ENCODE measurements around the gene CERS1. TPM values are rescaled to one million over a fixed set of nuclear protein-coding genes. Genes with fewer than 3 reads are reported as not detected.

CERS1 gene
- total RNA-seq, 3 donors from 2014 or later: 0.17 to 1.3 (median 0.39) TPM

DNA sequence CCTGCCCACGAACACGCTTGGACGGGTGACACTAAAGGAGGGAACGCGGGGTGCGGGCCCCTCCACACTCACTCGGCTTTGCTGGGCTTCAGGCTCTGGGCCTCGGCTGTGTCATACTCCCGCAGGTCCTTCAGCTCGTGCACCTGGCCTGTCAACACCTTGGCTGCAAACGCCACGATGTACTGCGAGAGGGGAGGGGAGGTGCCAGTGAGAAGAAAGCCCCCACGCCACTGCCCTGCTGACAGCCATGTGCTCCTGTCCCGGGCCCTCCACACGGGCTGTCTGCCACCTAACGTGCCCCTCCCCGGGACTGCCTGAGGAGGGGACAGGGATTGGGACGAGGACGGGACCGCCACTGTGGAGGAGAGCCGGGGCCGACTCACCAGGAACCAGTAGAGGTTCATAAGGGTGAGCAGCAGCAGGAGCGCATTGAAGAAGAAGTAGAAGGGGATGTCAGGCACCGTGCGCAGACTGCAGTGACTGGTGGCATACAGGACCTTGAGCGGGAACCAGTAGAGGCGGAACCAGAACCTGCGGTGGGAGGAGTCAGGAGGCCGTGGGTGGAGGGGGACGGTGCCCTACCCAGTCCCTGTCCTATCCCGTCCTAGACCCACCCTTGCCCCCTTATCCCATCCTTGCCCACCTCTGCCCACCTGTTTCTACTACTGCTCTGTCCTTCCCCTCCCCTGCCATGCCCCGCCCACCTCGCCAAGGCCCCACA is 16.9 kb downstream of the CERS1 start:
- intact Hi-C loops (cut with DNase I, micrococcal nuclease): no loop called here

DNA sequence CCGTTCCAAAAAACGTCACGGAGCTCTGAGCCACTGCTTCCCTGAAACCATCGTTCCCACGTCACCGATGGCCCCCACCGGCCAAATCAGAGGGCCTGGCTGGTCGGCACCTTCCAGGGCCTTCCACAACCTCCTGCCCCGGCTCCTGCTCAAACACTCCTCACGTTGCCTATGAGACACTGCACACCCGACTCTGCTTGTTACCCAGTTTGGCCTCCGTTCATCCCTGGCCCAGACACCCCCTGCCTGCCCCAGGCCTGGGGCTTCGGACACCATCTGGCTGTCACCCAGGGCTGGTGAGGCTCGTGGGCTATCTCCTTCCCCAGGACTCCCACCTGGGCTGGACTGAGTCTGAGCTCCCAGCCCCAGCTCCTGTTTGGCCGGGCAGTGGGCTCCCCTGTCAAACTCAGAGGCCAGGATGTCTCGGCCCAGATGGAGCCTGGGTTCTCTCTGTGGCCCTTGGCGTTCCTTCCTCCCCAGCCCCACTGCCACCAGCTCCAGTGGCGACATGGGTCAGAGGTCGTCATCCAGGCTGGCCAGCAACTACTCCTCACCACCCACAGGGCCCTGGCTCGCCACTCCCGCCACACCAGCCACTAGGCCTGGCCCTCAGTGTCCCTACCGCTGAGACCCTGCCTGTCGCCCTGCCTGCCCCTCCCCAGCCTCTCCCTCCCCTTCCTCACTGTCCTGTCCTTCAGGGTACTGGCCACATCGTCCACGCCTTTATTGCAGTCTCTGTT is 17.7 kb downstream of the CERS1 start:
- no peaks in the 10 kb centered on the region for H3K36me3 ChIP-seq (ENCODE audit: low read depth)
- intact Hi-C loops (cut with DNase I, micrococcal nuclease): no loop called here
- H3K9me3 ChIP-seq: no peaks in the 10 kb centered on the region
- peaks cover 6% of the 10 kb centered on the region for H3K4me1 ChIP-seq (ENCODE audit: low read depth)
- no peak for DNase-seq
- no peak for ATAC-seq
- no peak overlapping the region for H3K4me3 ChIP-seq
- TF ChIP-seq, protein P1, sequence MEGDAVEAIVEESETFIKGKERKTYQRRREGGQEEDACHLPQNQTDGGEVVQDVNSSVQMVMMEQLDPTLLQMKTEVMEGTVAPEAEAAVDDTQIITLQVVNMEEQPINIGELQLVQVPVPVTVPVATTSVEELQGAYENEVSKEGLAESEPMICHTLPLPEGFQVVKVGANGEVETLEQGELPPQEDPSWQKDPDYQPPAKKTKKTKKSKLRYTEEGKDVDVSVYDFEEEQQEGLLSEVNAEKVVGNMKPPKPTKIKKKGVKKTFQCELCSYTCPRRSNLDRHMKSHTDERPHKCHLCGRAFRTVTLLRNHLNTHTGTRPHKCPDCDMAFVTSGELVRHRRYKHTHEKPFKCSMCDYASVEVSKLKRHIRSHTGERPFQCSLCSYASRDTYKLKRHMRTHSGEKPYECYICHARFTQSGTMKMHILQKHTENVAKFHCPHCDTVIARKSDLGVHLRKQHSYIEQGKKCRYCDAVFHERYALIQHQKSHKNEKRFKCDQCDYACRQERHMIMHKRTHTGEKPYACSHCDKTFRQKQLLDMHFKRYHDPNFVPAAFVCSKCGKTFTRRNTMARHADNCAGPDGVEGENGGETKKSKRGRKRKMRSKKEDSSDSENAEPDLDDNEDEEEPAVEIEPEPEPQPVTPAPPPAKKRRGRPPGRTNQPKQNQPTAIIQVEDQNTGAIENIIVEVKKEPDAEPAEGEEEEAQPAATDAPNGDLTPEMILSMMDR (IDR thresholded peaks at IDR 0.05): no peak

More for the DNA sequence above, 16.9 kb downstream of the CERS1 start:
- ATAC-seq (no peak), DNase-seq (peak in 1 of 3 donors; percentile 40)
- Histone ChIP-seq H3K9me3 (no peaks in the 10 kb centered on the region), H3K4me1 (ENCODE audit: low read depth) (peaks cover 12% of the 10 kb centered on the region), H3K36me3 (ENCODE audit: low read depth) (no peaks in the 10 kb centered on the region), H3K4me3 (no peak overlapping the region)
- TF ChIP-seq, protein P1 (IDR thresholded peaks at IDR 0.05): no peak

DNA sequence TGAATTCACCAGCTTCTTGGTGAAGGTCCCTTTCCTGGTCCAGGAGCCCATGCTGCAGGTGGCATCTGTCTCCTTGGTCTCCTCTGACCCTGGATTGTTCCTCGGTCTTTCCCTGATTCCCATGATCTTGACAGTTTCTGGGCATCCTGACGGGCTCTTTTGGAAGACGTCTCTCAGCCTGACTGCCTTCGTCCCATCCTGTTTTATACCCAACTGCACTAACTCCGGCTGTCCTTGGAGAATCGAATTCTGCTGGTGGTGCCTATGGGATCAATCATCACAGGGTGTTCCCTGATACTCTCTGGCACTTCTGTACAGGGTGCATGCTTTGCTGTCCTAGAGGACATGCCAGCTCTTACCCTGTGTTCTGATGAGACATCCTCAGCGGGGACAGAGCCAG is 19.1 kb downstream of the CERS1 start:
- ATAC-seq: no peak
- DNase-seq: no peak
- TF ChIP-seq, protein P1 (IDR thresholded peaks at IDR 0.05): no peak
- Histone ChIP-seq H3K4me1 (ENCODE audit: low read depth) (peaks cover 4% of the 10 kb centered on the region), H3K4me3 (no peak overlapping the region), H3K9me3 (no peaks in the 10 kb centered on the region), H3K36me3 (ENCODE audit: low read depth) (no peaks in the 10 kb centered on the region)
- intact Hi-C loops (cut with DNase I, micrococcal nuclease): no loop called here

DNA sequence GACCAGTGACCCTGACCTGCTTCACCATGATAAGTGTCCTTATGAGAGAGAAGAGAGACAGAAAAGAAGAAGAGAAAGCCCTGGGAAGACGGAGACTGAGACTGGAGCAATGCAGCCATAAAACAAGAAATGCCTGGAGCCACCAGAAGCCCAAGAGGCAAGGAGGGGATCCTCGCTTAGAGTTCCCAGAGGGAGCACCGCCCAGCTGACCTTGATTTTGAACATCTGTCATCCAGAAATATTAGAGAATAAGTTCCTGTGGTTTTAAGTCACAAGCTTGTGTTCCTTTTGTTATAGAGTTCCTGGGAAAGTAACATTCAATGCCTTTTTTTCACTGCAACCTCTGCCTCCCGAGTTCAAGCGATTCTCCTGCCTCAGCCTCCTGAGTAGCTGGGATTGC is 20.2 kb downstream of the CERS1 start:
- no peak for DNase-seq

DNA sequence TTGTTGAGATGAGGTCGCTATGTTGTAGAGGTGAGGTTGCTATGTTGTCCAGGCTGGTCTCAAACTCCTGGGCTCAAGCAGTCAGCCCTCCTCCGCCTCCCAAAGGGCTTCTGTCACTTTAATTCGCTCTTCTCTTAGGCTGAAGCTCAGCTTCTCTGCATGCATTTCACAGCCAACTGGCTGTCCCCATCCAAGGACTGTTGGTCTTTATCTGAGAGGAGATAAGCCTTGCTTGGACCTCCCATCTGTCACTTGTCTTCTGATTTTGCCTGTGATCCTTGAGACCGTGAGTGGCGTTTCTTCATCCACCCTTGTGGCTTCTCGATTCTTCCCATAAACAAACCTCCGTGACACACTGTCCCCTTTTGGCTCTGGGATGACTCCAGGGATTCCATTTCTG is 24.4 kb downstream of the CERS1 start:
- intact Hi-C loops (cut with DNase I, micrococcal nuclease): no loop called here
- DNase-seq (no peak), ATAC-seq (no peak)
- peaks cover 6% of the 10 kb centered on the region for H3K36me3 ChIP-seq (ENCODE audit: low read depth)
- no peak overlapping the region for H3K4me3 ChIP-seq
- H3K9me3 ChIP-seq: no peaks in the 10 kb centered on the region
- TF ChIP-seq, protein P1 (IDR thresholded peaks at IDR 0.05): no peak
- peaks cover 4% of the 10 kb centered on the region for H3K4me1 ChIP-seq (ENCODE audit: low read depth)

More for the DNA sequence above, 20.2 kb downstream of the CERS1 start:
- H3K4me1 ChIP-seq (ENCODE audit: low read depth): peaks cover 4% of the 10 kb centered on the region
- no peak for ATAC-seq
- no peak overlapping the region for H3K4me3 ChIP-seq
- intact Hi-C loops (cut with DNase I, micrococcal nuclease): no loop called here
- H3K36me3 ChIP-seq (ENCODE audit: low read depth): no peaks in the 10 kb centered on the region
- TF ChIP-seq, protein P1 (IDR thresholded peaks at IDR 0.05): no peak
- H3K9me3 ChIP-seq: no peaks in the 10 kb centered on the region
